Stimulated activated CD4-positive, alpha-beta T cell treated with anti-CD3 and anti-CD28 coated beads, Interleukin-1b, Interleukin-23, amount 100 ng/mL, for 4 hours (primary cell): ENCODE measurements around the gene CMC4.

Experiments used
- DNase-seq, 2 donors: peaks; one replicate each; pipeline ENCODE4 v3.0.0-alpha.2; 2020; ENCODE audit warnings: low read depth in 2 of 2

The CMC4 gene

DNA sequence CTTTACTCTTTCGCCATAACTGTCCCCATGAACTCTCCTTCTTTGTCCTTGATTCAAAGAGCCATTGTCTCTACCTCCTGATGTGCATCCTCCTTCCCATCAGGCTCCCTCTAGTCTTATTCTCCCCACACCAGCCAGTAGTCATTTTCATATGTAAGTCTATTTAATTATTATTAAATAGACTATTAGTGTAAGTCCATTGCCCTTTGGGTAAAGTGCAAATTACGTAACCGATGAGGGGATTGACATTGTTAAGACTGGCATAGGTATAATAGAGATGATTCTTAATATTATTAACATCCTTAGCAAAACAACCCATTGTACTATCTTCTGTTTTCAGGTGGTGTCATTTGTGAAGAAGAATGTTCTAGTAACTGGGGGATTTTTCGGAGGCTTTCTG, 16.7 kb downstream of the CMC4 start:
- no peak for DNase-seq

DNA sequence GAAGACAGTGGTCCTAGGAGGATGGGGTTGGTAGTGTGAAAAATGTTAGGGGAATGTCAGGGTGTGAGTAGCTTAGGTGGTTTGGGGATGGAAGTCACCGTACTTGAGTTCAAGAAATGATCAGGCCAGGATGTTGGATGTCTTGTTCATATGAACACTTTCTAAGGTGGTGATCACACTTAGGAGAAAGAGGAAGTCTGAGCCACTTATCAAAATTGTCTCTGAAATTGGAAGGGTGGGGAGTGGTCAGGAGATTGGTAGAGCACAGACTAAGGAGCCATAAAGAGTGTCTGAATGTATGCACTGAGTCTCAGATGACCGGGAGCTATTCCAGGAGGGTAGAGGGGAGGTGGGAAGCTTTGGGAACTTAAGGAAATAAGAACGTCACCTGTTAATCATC, 17.3 kb downstream of the CMC4 start:
- no peak for DNase-seq

DNA sequence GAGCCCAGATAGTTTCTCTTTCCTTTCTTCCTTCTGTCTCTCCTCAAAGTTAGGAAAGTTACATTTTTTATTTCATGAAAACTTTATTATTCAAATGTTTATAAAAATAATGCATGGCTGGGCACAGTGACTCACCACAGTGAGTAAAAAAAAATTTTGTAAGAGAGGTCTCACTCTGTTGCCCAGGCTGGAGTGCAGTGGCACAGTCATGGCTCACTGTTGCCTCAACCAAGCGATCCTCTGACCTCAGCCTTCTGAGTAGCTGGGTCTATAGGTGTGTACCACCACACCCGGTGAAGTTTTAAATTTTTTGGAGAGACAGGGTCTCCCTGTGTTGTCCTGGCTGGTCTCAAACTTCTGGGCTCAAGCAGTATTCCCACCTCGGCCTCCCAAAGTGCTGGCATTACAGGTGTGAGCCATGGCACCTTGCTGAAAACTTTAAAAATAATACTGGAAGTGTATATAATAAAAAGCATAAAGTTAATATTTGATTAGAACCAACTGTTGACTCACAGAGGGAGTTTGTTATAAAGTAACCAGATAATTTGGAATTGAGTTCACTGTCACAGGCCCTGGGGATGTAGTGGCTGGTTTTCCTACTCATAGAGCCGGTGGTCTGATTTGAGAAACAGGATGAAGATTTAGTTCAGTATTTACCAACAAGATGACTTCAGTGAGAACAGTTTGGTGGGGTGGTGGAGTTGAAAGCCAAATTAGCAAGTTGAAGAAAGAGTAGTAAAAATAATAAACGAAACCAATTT, 18.0 kb downstream of the CMC4 start:
- no peak for DNase-seq

DNA sequence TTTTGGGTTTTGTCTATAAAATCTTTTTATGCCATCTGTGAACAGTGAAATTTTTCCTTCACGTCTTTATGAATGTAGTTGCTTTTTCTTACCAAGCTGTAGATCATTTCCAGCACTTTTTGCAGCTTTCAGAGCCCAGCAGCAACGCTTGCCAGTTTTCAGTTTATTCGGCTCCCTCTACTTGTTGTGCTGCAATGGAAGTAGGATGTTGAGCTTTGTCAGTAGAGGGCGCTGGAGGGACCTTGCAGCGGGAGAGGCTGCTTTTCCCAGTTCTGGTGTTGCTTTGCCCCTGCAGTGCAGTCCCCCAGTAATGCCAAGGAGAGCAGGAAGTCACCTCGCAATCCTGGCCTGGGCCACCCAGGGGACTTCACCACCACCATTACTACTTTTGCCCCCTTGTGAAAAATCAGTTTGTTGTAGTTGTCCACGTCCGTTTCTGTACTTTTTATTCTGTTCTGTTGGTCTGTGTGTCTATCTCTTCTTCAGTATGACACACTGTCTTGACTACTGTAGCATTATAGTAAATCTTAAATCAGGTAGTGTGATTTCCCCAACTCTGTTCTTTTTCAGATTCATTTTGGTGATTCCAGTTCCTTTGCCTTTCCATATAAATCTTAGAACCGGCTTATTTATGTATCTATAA, 21.8 kb downstream of the CMC4 start:
- no peak for DNase-seq

DNA sequence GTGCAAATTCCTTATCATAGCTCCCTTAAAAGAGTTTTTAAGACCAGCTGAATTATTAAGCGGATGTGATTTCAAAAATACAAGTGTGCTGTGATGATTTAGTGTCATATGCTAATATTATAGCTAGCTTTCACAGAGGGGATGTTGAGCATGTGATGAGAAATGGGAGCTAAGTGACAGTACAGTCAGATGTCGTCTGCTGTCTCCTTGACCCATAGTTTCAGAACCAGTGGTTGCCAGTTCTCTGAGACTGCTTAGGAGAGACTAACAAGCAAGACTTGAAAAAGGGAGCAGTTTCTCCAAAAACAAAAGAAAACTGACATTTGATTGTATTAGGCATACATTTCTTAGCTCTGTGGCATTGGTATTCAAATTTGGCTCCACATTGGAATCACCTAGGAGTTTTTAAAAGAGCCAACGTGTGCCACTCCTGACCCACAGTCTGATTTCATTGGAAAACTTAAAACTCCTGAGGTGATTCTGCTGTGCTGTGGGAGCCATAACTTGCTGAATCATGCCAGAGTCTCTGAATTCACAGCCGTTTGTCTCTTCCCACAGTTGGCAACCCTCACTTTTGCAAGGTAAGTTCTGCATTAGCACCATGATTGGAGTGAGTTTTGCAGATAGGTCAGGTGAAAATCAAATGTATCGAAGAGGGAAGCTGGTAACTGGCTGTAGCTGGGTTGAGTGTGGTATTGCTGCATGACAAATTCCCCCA, 24.0 kb downstream of the CMC4 start:
- no peak for DNase-seq

DNA sequence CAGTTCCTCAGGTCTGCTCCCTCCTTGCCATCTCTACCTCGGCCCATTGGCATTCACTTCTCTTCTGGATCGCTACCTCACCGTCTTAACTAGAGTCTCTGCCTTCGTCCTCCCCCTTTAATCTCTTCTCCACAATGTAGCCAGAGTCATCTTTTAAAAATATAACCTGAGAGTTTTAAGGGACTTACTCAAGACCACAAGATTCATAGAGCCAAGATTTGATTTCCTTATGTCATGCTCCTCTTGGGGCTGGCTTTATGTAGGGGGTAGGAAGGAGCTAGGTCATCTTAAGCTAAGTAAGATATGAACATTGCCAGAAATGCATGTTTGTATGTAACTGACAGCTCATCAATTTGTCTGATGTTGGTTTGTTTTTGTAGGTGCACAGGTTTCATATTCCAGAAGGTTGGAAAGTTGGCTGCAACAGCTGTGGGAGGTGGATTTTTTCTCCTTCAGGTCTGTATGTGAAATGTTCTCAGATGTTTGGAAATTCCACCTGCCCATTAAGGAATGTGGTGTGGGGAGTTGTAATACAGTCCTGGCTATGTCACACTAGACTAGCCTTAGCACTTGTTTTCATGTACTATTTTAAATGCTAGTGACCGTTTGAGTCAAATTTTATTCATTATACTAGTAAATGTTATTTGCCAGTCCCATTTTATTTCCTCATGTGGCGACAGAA, 24.7 kb downstream of the CMC4 start:
- DNase-seq: no peak

DNA sequence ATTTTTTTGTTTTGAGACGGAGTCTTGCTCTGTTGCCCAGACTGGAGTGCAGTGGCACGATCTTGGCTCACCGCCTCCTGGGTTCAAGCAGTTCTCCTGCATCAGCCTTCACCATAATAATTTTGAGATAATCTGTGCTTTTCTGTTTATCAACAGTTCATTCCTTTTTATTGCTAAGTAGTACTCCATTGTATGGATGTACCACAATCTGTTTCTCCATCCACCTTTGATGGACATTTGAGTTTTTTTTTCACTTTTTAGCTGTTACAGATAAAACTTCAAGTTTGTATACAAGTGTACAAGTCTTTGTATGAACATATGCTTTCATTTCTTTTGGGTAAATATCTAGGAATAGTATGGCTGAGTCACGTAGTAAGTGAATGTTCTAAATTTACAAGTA, 35.2 kb downstream of the CMC4 start:
- DNase-seq: no peak

DNA sequence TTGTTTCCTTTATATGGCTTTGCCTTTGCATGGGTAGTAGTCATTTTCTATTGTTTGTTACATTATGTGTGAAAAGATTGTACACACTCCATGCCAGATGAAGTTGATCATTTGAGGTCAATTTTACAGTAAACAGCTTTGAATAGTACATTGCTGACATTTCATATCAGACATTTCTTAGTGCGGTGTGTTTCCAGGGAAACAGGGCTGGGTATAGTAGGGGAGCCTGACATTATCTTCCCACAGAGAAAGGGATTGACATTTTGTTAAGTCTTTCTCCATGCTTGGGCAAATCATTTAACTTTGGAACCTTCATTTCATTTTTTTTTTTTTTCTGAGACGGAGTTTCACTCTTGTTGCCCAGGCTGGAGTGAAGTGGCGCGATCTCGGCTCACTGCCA, 39.3 kb downstream of the CMC4 start:
- no peak for DNase-seq

DNA sequence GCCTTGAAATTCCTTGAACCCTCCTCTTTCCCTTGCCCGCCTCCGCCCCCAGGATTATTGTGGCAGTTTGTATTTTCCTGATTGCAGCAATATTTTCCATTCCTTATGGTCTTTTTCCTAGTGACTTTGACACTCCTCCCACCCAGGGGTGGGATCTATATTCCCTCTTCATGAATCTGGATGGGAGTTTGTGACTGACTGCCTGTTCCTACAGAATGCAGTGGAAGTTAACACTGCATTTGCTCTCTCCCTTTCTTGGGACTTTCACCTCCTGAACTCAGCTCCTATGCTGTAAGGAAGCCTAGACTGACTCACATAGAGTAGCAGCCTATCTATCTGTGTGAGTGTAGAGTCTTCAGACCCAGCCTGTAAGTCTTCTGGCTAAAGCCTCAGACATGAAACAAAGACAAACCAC, 42.1 kb downstream of the CMC4 start:
- DNase-seq: no peak

DNA sequence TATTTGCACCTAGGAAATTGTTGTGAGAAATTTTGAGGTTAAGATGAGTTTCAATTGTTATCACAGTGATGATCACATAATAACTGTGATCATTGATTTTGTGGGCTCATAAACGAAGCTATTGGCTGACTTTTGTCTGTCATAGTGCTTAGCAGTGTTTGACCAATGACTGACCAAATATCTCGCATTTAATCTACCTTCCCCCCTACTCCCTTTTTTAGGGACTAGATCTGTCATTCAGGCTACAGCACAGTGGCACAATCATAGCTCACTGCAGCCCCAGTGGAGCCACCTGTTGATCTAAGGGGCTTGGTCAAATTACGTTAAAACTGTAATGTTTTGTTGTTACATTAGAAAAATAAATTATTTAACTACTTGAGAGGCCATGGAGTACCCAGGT, 42.8 kb downstream of the CMC4 start:
- no peak for DNase-seq

DNA sequence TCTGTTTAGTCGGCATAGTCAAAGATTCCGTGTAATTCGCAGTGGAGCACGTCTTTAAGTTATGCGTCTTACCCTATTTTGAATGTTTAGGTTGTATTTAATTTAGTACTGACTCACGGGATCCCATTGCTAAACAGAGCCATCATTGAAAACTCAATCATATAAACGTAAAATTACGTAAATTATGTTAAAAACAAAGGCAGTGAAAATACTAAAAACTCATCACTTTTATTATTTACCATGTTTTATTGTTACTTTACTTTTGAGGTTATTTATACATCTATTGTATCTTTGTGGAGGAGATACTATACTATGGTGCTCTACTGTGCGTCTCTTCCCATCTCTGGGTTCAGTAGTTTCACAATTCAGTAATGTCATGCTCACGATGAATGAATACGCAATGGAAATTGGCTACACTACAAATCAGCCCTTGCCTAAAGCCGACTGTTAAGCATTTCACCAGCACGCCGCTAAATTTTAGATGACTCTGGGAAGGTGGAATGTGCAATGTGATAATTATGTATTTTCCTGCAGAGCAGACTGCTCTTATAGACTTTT, 43.3 kb downstream of the CMC4 start:
- DNase-seq: peak in 1 of 2 donors; percentile 1

DNA sequence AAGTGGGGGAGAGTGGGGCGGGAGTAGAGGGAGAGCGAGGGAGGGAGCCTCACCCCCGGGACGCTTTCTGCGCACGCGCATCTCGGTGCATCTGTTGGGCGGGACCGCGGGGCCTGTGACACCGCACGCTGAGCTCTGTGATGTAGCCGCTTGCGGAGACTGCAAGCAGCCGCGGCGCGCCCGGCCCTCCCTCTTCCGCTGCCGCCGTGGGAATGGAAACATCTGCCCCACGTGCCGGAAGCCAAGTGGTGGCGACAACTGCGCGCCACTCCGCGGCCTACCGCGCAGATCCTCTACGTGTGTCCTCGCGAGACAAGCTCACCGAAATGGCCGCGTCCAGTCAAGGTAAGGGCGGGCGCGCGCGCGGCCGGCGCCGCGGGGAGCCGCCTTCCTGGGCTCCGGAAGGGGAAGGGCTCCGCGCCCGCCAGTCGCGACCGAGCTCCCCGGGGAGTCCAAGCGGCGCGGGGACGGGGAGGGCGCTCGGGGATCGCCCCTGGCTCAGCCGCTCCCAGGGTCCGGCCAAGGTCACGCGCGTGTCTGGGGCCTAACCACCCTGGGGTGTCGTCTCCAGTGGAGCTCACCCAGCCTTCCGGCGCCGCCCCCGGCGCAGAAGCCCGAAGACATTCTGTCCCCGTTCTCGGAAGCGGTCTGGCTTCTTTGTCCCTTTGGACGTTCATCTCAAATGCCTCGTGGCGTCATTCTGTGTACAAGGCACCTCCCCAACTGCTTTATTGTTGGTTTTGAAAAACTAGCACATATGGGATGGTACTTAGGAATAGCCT, 44.0 kb downstream of the CMC4 start, which contains the start of gene FUNDC2:
TSS of gene FUNDC2 (plus strand) at position 118 of the 782 bp plus-strand sequence. CDS start at position 213, 95 bp downstream.
- DNase-seq: peak; percentile 81 to 87

DNA sequence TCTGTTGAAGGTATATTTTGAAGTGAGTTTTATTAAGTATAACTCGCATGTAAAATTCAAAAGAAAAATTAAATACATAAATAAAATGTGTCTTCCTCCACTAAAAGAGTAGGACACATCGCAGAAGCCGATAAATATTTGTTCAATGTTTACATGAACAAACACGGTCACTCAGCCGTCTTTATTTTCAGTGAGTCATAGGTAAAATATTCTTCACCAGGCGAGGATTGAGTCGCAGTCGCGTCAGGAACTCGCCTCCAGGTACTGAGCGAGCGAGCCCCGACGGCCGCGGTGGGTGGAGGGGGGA, 44.6 kb downstream of the CMC4 start:
- no peak for DNase-seq

DNA sequence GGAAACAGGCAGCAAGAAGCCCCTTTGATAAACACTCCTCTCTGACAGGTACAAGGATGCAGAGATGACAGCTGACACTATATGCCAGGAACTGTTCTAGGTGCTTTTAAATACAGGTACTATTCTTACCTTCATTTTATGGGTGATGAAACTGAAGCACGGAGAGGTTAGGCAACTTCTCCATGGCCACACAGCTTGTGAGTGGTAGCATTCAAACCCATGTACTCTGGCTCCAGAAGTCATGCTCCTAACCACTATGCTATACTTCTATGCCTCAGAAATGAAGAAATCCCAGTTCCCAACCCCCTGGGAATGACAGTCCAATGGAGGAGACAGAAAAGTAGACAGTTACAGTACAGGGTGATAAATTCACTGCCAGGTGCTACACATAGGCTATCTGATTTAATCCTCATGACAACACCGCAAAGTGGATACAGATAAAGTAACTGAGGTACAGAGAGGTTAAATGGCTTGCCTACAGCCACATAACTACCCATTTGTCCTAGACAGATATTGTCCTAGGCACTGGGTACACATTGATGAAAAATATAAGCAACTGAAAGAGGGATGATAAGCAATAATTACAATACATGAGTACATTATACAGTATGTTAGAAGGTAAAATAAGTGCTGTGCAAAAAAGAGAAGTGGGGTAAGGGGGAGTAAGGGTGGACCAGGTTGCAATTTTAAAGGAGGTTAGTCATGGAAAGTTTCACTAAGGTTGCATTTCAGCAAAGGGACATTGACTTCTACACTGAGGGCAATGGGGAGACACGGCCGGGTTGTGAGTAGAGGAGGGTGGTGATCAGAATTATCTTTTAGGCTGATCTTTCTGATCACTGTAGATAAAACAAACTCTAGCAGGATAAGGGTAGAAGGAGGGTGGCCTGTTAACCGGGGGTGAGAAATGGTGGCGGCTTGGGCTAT, 46.8 kb downstream of the CMC4 start:
- DNase-seq: no peak

DNA sequence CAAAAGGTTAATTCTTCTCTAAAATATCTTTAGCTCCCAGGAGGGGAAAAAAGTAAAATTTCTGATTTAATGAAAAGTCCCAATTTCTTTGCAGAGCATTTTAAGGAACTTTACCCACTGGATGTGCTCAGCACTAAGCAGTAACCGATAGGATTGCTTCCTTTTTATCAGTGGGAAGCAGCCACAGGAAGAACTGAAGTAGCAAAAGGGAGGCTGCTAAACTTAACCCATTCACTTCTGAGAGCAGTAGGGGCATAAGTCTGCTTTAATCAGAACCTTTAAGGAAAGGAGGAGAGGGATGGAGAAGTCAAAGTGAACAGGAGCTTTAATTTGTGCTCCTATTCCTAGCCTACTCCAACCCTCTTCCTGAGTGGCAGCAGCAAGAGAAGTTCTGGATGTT, 48.4 kb downstream of the CMC4 start, which contains the start of gene F8:
TSS of gene F8 (minus strand) at position 139 of the 400 bp plus-strand sequence. CDS start 171 bp downstream, outside the sequence.
- DNase-seq: no peak

DNA sequence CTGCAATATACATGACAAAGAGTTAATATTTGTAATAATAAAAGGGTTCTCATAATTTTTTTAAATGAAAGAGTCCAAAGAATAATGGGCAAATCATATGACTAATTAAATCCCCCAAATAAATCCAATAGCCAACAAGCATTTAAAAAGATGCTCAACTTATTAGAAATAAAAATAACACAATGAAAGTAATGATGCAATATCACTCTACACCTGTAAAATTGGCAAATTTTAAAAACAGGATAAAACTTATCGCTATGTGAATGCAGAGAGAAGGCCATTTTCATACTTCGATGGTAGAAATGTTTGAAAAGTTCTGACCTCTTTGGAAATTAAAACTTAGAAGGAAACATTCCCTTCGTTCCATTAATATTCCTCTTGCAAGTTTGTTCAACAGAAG, 50.3 kb downstream of the CMC4 start:
- no peak for DNase-seq
